GM23338 (cell line): ENCODE measurements around the gene MAOA. TPM values are rescaled to one million over a fixed set of nuclear protein-coding genes. Genes with fewer than 3 reads are reported as not detected.

ENCODE experiments used
- ATAC-seq: fragments of 200-7000 bp; cut with Tn5 transposase; 3 replicates; pipeline ENCODE4 v1.9.1; 2020
- DNase-seq: peaks from one replicate; pipeline ENCODE4 v3.0.0-alpha.2; 2015; ENCODE audit warnings: low spot score
- H2AFZ ChIP-seq: fragments of 200-600 bp; sonication (generic); 2 replicates; pipeline ENCODE4 v1.8.0; 2016; ENCODE audit warnings: antibody characterized with exemption, mild to moderate bottlenecking, moderate library complexity
- H3F3A ChIP-seq: fragments of 200-600 bp; sonication (generic); replicated peaks from 2 replicates; pipeline ENCODE4 v1.8.0; 2017; ENCODE audit warnings: antibody characterized with exemption, mixed run types, low read depth
- H3K27ac ChIP-seq: fragments of 200-600 bp; sonication (generic); 2 replicates; pipeline ENCODE4 v1.6.1; 2016; ENCODE audit warnings: low read depth
- H3K27me3 ChIP-seq: fragments of 200-600 bp; sonication (generic); 2 replicates; pipeline ENCODE4 v1.8.0; 2016; ENCODE audit warnings: mild to moderate bottlenecking, mixed run types, moderate library complexity; ENCODE audit not compliant: insufficient read depth
- H3K36me3 ChIP-seq: fragments of 200-600 bp; sonication (generic); 2 replicates; pipeline ENCODE4 v1.8.0; 2016; ENCODE audit warnings: mild to moderate bottlenecking; ENCODE audit not compliant: insufficient read depth
- H3K4me1 ChIP-seq: fragments of 200-600 bp; sonication (generic); 2 replicates; pipeline ENCODE4 v1.8.0; 2016; ENCODE audit warnings: mild to moderate bottlenecking, moderate library complexity; ENCODE audit not compliant: insufficient read depth
- H3K4me2 ChIP-seq: fragments of 200-600 bp; sonication (generic); 2 replicates; pipeline ENCODE4 v1.7.1; 2017; ENCODE audit warnings: mixed run types
- H3K4me3 ChIP-seq: fragments of 200-600 bp; sonication (generic); 2 replicates; pipeline ENCODE4 v1.6.1; 2016; ENCODE audit warnings: mixed run types
- H3K79me2 ChIP-seq: fragments of 200-600 bp; sonication (generic); replicated peaks from 2 replicates; pipeline ENCODE4 v1.8.0; 2017; ENCODE audit warnings: mild to moderate bottlenecking; ENCODE audit not compliant: insufficient read depth
- H3K9me2 ChIP-seq: fragments of 200-600 bp; sonication (generic); 2 replicates; pipeline ENCODE4 v1.8.0; 2017; ENCODE audit not compliant: insufficient read depth
- H4K20me1 ChIP-seq: fragments of 200-600 bp; sonication (generic); replicated peaks from 2 replicates; pipeline ENCODE4 v1.8.0; 2017; ENCODE audit warnings: mild to moderate bottlenecking; ENCODE audit not compliant: insufficient read depth
- H3K27ac Mint-ChIP-seq: 2 replicates; pipeline ENCODE4 v1.8.0; 2020; ENCODE audit warnings: inconsistent platforms, mild to moderate bottlenecking, moderate library complexity, mixed read lengths
- H3K27me3 Mint-ChIP-seq: 3 replicates; pipeline ENCODE4 v1.8.0; 2022; ENCODE audit warnings: low read depth, mild to moderate bottlenecking, moderate library complexity, mixed read lengths, inconsistent platforms; ENCODE audit not compliant: insufficient read depth, poor library complexity
- H3K36me3 Mint-ChIP-seq: 3 replicates; pipeline ENCODE4 v1.8.0; 2021; ENCODE audit warnings: low read depth, mild to moderate bottlenecking, inconsistent platforms, moderate library complexity, mixed read lengths
- H3K4me1 Mint-ChIP-seq: 3 replicates; pipeline ENCODE4 v1.8.0; 2020; ENCODE audit warnings: mild to moderate bottlenecking, inconsistent platforms, mixed read lengths
- H3K4me3 Mint-ChIP-seq: 3 replicates; pipeline ENCODE4 v1.8.0; 2021; ENCODE audit warnings: moderate library complexity, mild to moderate bottlenecking, inconsistent platforms, mixed read lengths
- H3K9me3 Mint-ChIP-seq: 3 replicates; pipeline ENCODE4 v1.8.0; 2020; ENCODE audit warnings: moderate library complexity, mild to moderate bottlenecking, inconsistent platforms, mixed read lengths
- CREB1 ChIP-seq: fragments of 250-450 bp; sonication (Bioruptor Pico); IDR thresholded peaks from 2 replicates; pipeline ENCODE4 v1.5.0; 2020; ENCODE audit warnings: low read depth, mild to moderate bottlenecking, moderate library complexity
- EZH2 ChIP-seq: fragments of 200-600 bp; sonication (generic); IDR thresholded peaks from one replicate; pipeline ENCODE4 v1.8.0; 2017; ENCODE audit warnings: antibody characterized with exemption, mild to moderate bottlenecking, low read depth; ENCODE audit not compliant: unreplicated experiment
- JUNB ChIP-seq: IDR thresholded peaks from one replicate; pipeline ENCODE4 v1.6.1; 2016; ENCODE audit warnings: antibody characterized with exemption; ENCODE audit not compliant: unreplicated experiment
- NANOG ChIP-seq: IDR thresholded peaks from 2 replicates; pipeline ENCODE4 v1.6.1; 2016; ENCODE audit warnings: antibody characterized with exemption, borderline replicate concordance
- POLR2AphosphoS5 ChIP-seq: IDR thresholded peaks from 2 replicates; pipeline ENCODE4 v1.6.1; 2016; ENCODE audit warnings: antibody characterized with exemption, low read depth
- ZNF331 ChIP-seq: fragments of 250-450 bp; sonication (Bioruptor Pico); IDR thresholded peaks from 2 replicates; pipeline ENCODE4 v1.5.0; 2020; ENCODE audit warnings: low read depth, mild to moderate bottlenecking, moderate library complexity
- polyA plus RNA-seq: library from polyadenylated mRNA; unstranded; fragments of >200 nt; fragmentation: Nextera tagmentation; extraction: Ambion mirVana; gene quantifications from 2 replicates; pipeline ENCODE4 v1.2.1, GENCODE V29; 2016
- total RNA-seq: library from RNA; depleted of rRNA; stranded (reverse); fragments of >200 nt; shearing (Covaris generic); gene quantifications from 2 replicates; pipeline ENCODE4 v1.2.3, GENCODE V29; 2014
- TF ChIP-seq, protein P1 (sequence below): IDR thresholded peaks from 2 replicates; pipeline ENCODE4 v1.6.1; 2016; ENCODE audit warnings: antibody characterized with exemption
- TF ChIP-seq, protein P2 (sequence below), 2 experiments: fragments of 200-600 bp in 1 of 2; sonication (generic) in 1 of 2; conservative IDR thresholded peaks; 2 replicates each; pipeline versions ENCODE4 v1.5.1 to v1.6.1; 2016 to 2017; ENCODE audit warnings: antibody characterized with exemption in 2 of 2, low read depth in 2 of 2, mild to moderate bottlenecking in 2 of 2, moderate library complexity in 1 of 2

MAOA gene
- total and polyA plus RNA-seq, 2 experiments from 2014 or later, result 3.2 to 5.2 TPM

- Histone ChIP-seq H3F3A (no peaks in the 10 kb centered on the region), H3K4me2 (no peak overlapping the region), H3K36me3 (no peaks in the 10 kb centered on the region), H3K4me1 (no peaks in the 10 kb centered on the region), H3K4me3 (no peak overlapping the region), H3K9me2 (no peaks in the 10 kb centered on the region), H3K27ac (no peak overlapping the region), H3K79me2 (no peaks in the 10 kb centered on the region), H4K20me1 (no peaks in the 10 kb centered on the region), H2AFZ (no peak overlapping the region), H3K27me3 (no peaks in the 10 kb centered on the region)
- Mint-ChIP-seq H3K4me3 (no peak overlapping the region), H3K9me3 (no peaks in the 10 kb centered on the region), H3K27me3 (peaks cover 2% of the 10 kb centered on the region), H3K27ac (no peak overlapping the region), H3K4me1 (no peaks in the 10 kb centered on the region), H3K36me3 (peaks cover 3% of the 10 kb centered on the region; the same call in 1 of the 3 replicates)
- ATAC-seq (no peak), DNase-seq (no peak)
- no peak for TF ChIP-seq POLR2AphosphoS5
- TF ChIP-seq, protein P1, sequence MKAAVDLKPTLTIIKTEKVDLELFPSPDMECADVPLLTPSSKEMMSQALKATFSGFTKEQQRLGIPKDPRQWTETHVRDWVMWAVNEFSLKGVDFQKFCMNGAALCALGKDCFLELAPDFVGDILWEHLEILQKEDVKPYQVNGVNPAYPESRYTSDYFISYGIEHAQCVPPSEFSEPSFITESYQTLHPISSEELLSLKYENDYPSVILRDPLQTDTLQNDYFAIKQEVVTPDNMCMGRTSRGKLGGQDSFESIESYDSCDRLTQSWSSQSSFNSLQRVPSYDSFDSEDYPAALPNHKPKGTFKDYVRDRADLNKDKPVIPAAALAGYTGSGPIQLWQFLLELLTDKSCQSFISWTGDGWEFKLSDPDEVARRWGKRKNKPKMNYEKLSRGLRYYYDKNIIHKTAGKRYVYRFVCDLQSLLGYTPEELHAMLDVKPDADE, result no peak
These were observed 90.0 kb downstream of the MAOA start for GRCh38 chrX:43745938-43746721.

DNA sequence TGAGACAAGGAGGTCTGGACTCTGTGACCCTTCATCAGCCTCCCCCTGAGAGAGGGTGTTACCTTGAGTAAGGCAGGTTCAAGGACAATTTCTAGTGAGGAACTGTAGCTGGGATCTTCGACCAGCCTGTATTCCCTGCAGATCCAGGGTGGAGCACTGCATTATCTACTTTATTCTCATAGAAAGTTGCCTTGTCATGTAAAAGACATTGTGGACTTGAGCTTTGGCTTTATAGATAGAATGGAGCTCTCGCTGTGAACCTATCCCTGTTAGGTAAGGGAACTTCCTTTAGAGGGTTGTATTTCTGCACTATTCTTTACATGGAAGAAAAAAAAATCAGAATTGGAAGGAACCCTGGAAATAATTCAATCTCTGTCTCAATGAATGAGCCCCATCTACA is 91.4 kb downstream of the MAOA start:
- H3K4me3 ChIP-seq, result no peak overlapping the region
- ATAC-seq, result no peak
- peaks cover 2% of the 10 kb centered on the region for H3K27me3 Mint-ChIP-seq
- H3K4me3 Mint-ChIP-seq, result no peak overlapping the region
- H3K4me2 ChIP-seq, result no peak overlapping the region
- H3F3A ChIP-seq, result no peaks in the 10 kb centered on the region
- H3K9me2 ChIP-seq, result no peaks in the 10 kb centered on the region
- H3K4me1 Mint-ChIP-seq, result no peaks in the 10 kb centered on the region
- no peak overlapping the region for H2AFZ ChIP-seq
- H3K27ac ChIP-seq, result no peak overlapping the region
- no peaks in the 10 kb centered on the region for H3K27me3 ChIP-seq
- no peaks in the 10 kb centered on the region for H3K9me3 Mint-ChIP-seq
- TF ChIP-seq POLR2AphosphoS5 (no peak), EZH2 (no peak), CREB1 (CRISPR knock-in tag) (no peak), JUNB (no peak), ZNF331 (CRISPR knock-in tag) (no peak), NANOG (no peak)
- TF ChIP-seq, protein P2, sequence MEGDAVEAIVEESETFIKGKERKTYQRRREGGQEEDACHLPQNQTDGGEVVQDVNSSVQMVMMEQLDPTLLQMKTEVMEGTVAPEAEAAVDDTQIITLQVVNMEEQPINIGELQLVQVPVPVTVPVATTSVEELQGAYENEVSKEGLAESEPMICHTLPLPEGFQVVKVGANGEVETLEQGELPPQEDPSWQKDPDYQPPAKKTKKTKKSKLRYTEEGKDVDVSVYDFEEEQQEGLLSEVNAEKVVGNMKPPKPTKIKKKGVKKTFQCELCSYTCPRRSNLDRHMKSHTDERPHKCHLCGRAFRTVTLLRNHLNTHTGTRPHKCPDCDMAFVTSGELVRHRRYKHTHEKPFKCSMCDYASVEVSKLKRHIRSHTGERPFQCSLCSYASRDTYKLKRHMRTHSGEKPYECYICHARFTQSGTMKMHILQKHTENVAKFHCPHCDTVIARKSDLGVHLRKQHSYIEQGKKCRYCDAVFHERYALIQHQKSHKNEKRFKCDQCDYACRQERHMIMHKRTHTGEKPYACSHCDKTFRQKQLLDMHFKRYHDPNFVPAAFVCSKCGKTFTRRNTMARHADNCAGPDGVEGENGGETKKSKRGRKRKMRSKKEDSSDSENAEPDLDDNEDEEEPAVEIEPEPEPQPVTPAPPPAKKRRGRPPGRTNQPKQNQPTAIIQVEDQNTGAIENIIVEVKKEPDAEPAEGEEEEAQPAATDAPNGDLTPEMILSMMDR (conservative IDR thresholded peaks at IDR 0.05; ENCODE audit: low read depth in 2 of 2), result no peak
- no peaks in the 10 kb centered on the region for H3K36me3 ChIP-seq
- peaks cover 3% of the 10 kb centered on the region; the same call in 1 of the 3 replicates for H3K36me3 Mint-ChIP-seq
- H3K27ac Mint-ChIP-seq, result no peak overlapping the region
- H3K79me2 ChIP-seq, result no peaks in the 10 kb centered on the region
- DNase-seq, result no peak
- H4K20me1 ChIP-seq, result no peaks in the 10 kb centered on the region
- no peaks in the 10 kb centered on the region for H3K4me1 ChIP-seq
